ENCODE data around the gene HSPG2.

The HSPG2 gene

GRCh38 chr1:21818656-21819055, 118.5 kb downstream of the HSPG2 start:
- no peak overlapping the region for H3K27ac ChIP-seq (ENCODE audit: low read depth in 2 of 2, low read length in 2 of 2)
- no peak overlapping the region for H3K9ac ChIP-seq (ENCODE audit: low read depth in 1 of 2, low read length in 2 of 2)
- H3K4me1 ChIP-seq (ENCODE audit: control insufficient read depth in 2 of 2, insufficient read depth in 2 of 2, low read length in 2 of 2), result no peaks in the 10 kb centered on the region
- no peaks in the 10 kb centered on the region for H3K27me3 ChIP-seq (ENCODE audit: control insufficient read depth in 2 of 2, insufficient read depth in 2 of 2, low read length in 2 of 2)
- no peaks in the 10 kb centered on the region for H3K9me3 ChIP-seq (ENCODE audit: control insufficient read depth in 2 of 2, low read length in 2 of 2)
- no peak overlapping the region for H3K4me3 ChIP-seq (ENCODE audit: low read length in 2 of 2)
- peaks cover 0 to 3% of the 10 kb centered on the region in 2 donors for H3K36me3 ChIP-seq (ENCODE audit: control insufficient read depth in 2 of 2, insufficient read depth in 2 of 2, low read length in 2 of 2)

- peaks cover 0 to 3% of the 10 kb centered on the region in 2 donors for H3K36me3 ChIP-seq (ENCODE audit: control insufficient read depth in 2 of 2, insufficient read depth in 2 of 2, low read length in 2 of 2)
- no peak overlapping the region for H3K27ac ChIP-seq (ENCODE audit: low read depth in 2 of 2, low read length in 2 of 2)
- peaks cover 0 to 2% of the 10 kb centered on the region in 2 donors for H3K27me3 ChIP-seq (ENCODE audit: control insufficient read depth in 2 of 2, insufficient read depth in 2 of 2, low read length in 2 of 2)
- no peak overlapping the region for H3K9ac ChIP-seq (ENCODE audit: low read depth in 1 of 2, low read length in 2 of 2)
- H3K4me1 ChIP-seq (ENCODE audit: control insufficient read depth in 2 of 2, insufficient read depth in 2 of 2, low read length in 2 of 2), result no peaks in the 10 kb centered on the region
- no peak overlapping the region for H3K4me3 ChIP-seq (ENCODE audit: low read length in 2 of 2)
- H3K9me3 ChIP-seq (ENCODE audit: control insufficient read depth in 2 of 2, low read length in 2 of 2), result no peaks in the 10 kb centered on the region
Measured at GRCh38 chr1:21816602-21817302, 120.4 kb downstream of the HSPG2 start.

- Histone ChIP-seq H3K4me1 (ENCODE audit: control insufficient read depth in 2 of 2, insufficient read depth in 2 of 2, low read length in 2 of 2) (no peaks in the 10 kb centered on the region), H3K27ac (ENCODE audit: low read depth in 2 of 2, low read length in 2 of 2) (no peak overlapping the region), H3K27me3 (ENCODE audit: control insufficient read depth in 2 of 2, insufficient read depth in 2 of 2, low read length in 2 of 2) (peaks cover 0 to 2% of the 10 kb centered on the region in 2 donors), H3K36me3 (ENCODE audit: control insufficient read depth in 2 of 2, insufficient read depth in 2 of 2, low read length in 2 of 2) (no peaks in the 10 kb centered on the region), H3K9me3 (ENCODE audit: control insufficient read depth in 2 of 2, low read length in 2 of 2) (no peaks in the 10 kb centered on the region), H3K4me3 (ENCODE audit: low read length in 2 of 2) (no peak overlapping the region), H3K9ac (ENCODE audit: low read depth in 1 of 2, low read length in 2 of 2) (no peak overlapping the region)
Measured at GRCh38 chr1:21815724-21816321, 121.3 kb downstream of the HSPG2 start.

- H3K4me1 ChIP-seq (ENCODE audit: control insufficient read depth in 2 of 2, insufficient read depth in 2 of 2, low read length in 2 of 2), result no peaks in the 10 kb centered on the region
- no peaks in the 10 kb centered on the region for H3K9me3 ChIP-seq (ENCODE audit: control insufficient read depth in 2 of 2, low read length in 2 of 2)
- H3K27ac ChIP-seq (ENCODE audit: low read depth in 2 of 2, low read length in 2 of 2), result no peak overlapping the region
- H3K4me3 ChIP-seq (ENCODE audit: low read length in 2 of 2), result peak overlapping the region in 1 of 2 donors; percentile 50
- no peak overlapping the region for H3K9ac ChIP-seq (ENCODE audit: low read depth in 1 of 2, low read length in 2 of 2)
- peaks cover 0 to 2% of the 10 kb centered on the region in 2 donors for H3K27me3 ChIP-seq (ENCODE audit: control insufficient read depth in 2 of 2, insufficient read depth in 2 of 2, low read length in 2 of 2)
- no peaks in the 10 kb centered on the region for H3K36me3 ChIP-seq (ENCODE audit: control insufficient read depth in 2 of 2, insufficient read depth in 2 of 2, low read length in 2 of 2)
Measured at GRCh38 chr1:21814981-21815582, 122.0 kb downstream of the HSPG2 start.

DNA sequence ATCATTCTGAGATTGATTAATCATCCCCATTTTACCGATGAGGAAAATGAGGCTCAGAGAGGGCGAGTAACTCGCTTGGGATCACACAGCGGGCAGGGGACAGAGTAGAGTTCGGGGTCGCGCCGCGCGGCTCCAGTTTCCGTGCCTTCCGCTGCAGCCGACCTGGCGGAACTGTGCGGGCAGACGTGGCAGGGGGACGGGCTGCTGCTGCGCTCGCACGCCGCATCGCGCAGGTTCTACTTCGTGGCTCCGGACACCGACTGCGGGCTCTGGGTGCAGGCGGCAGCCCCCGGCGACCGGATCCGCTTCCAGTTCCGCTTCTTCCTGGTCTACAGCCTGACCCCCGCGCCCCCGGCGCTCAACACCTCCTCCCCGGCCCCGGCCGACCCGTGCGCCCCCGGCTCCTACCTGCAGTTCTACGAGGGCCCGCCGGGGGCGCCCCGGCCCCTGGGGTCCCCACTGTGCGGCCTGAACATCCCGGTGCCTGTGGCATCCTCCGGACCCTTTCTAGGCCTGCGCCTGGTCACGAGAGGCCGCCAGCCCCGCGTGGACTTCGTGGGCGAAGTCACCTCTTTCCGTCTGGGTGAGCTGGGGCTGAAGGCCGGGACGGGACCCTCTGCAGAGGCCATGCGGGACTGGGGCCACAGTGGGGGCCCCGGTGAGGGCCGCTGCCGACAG, 122.7 kb downstream of the HSPG2 start:
- Histone ChIP-seq H3K4me1 (ENCODE audit: control insufficient read depth in 2 of 2, insufficient read depth in 2 of 2, low read length in 2 of 2) (no peaks in the 10 kb centered on the region), H3K27ac (ENCODE audit: low read depth in 2 of 2, low read length in 2 of 2) (no peak overlapping the region), H3K9ac (ENCODE audit: low read depth in 1 of 2, low read length in 2 of 2) (peak overlapping the region in 1 of 2 donors; percentile 38), H3K36me3 (ENCODE audit: control insufficient read depth in 2 of 2, insufficient read depth in 2 of 2, low read length in 2 of 2) (no peaks in the 10 kb centered on the region), H3K27me3 (ENCODE audit: control insufficient read depth in 2 of 2, insufficient read depth in 2 of 2, low read length in 2 of 2) (peaks cover 0 to 2% of the 10 kb centered on the region in 2 donors), H3K4me3 (ENCODE audit: low read length in 2 of 2) (peak overlapping the region; percentile 46 to 50), H3K9me3 (ENCODE audit: control insufficient read depth in 2 of 2, low read length in 2 of 2) (no peaks in the 10 kb centered on the region)

GRCh38 chr1:21813542-21813941, 123.6 kb downstream of the HSPG2 start:
- Histone ChIP-seq H3K27ac (ENCODE audit: low read depth in 2 of 2, low read length in 2 of 2) (no peak overlapping the region), H3K4me1 (ENCODE audit: control insufficient read depth in 2 of 2, insufficient read depth in 2 of 2, low read length in 2 of 2) (no peaks in the 10 kb centered on the region), H3K9me3 (ENCODE audit: control insufficient read depth in 2 of 2, low read length in 2 of 2) (no peaks in the 10 kb centered on the region), H3K9ac (ENCODE audit: low read depth in 1 of 2, low read length in 2 of 2) (no peak overlapping the region), H3K36me3 (ENCODE audit: control insufficient read depth in 2 of 2, insufficient read depth in 2 of 2, low read length in 2 of 2) (no peaks in the 10 kb centered on the region), H3K27me3 (ENCODE audit: control insufficient read depth in 2 of 2, insufficient read depth in 2 of 2, low read length in 2 of 2) (peaks cover 0 to 2% of the 10 kb centered on the region in 2 donors), H3K4me3 (ENCODE audit: low read length in 2 of 2) (no peak overlapping the region)

DNA sequence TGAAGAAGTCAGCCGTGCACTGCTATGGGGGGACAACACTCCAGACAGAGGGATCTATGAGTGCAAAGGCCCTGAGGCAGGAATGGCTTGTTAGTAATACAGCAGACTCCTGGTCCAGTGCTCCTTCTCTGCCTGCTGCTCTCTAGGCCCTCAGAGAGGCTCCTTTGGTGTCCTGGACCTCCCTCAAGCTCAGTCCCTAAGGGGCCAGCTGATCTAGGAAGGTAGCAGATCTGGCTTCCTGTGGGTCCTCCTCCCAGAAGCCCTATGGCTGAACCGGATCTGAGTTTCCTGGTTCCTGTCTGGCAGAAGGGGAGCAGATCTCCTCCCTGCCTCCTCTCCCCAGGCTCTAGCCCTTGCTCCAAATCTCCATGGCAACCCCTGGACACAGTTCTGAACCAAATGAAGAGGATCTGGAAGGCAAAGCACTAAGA, 125.2 kb downstream of the HSPG2 start, which contains the start of gene LDLRAD2:
TSS of gene LDLRAD2 (plus strand) at position 391 of the 431 bp plus-strand sequence. CDS start 187 bp downstream, outside the sequence.
- Histone ChIP-seq H3K9me3 (ENCODE audit: control insufficient read depth in 2 of 2, low read length in 2 of 2) (no peaks in the 10 kb centered on the region), H3K4me3 (ENCODE audit: low read length in 2 of 2) (no peak within 1 kb of the TSS), H3K4me1 (ENCODE audit: control insufficient read depth in 2 of 2, insufficient read depth in 2 of 2, low read length in 2 of 2) (no peaks in the 10 kb centered on the region), H3K27me3 (ENCODE audit: control insufficient read depth in 2 of 2, insufficient read depth in 2 of 2, low read length in 2 of 2) (peaks cover 0 to 2% of the 10 kb centered on the region in 2 donors), H3K27ac (ENCODE audit: low read depth in 2 of 2, low read length in 2 of 2) (no peak within 1 kb of the TSS), H3K9ac (ENCODE audit: low read depth in 1 of 2, low read length in 2 of 2) (no peak within 1 kb of the TSS), H3K36me3 (ENCODE audit: control insufficient read depth in 2 of 2, insufficient read depth in 2 of 2, low read length in 2 of 2) (no peaks in the 10 kb centered on the region)

- H3K9me3 ChIP-seq (ENCODE audit: control insufficient read depth in 2 of 2, low read length in 2 of 2), result no peaks in the 10 kb centered on the region
- H3K4me3 ChIP-seq (ENCODE audit: low read length in 2 of 2), result no peak overlapping the region
- no peak overlapping the region for H3K27ac ChIP-seq (ENCODE audit: low read depth in 2 of 2, low read length in 2 of 2)
- H3K9ac ChIP-seq (ENCODE audit: low read depth in 1 of 2, low read length in 2 of 2), result no peak overlapping the region
- H3K4me1 ChIP-seq (ENCODE audit: control insufficient read depth in 2 of 2, insufficient read depth in 2 of 2, low read length in 2 of 2), result no peaks in the 10 kb centered on the region
- H3K27me3 ChIP-seq (ENCODE audit: control insufficient read depth in 2 of 2, insufficient read depth in 2 of 2, low read length in 2 of 2), result no peaks in the 10 kb centered on the region
- no peaks in the 10 kb centered on the region for H3K36me3 ChIP-seq (ENCODE audit: control insufficient read depth in 2 of 2, insufficient read depth in 2 of 2, low read length in 2 of 2)
Measured at GRCh38 chr1:21804536-21804935, 132.6 kb downstream of the HSPG2 start.

GRCh38 chr1:21801100-21801499, 136.0 kb downstream of the HSPG2 start:
- H3K9me3 ChIP-seq (ENCODE audit: control insufficient read depth in 2 of 2, low read length in 2 of 2), result no peaks in the 10 kb centered on the region
- no peaks in the 10 kb centered on the region for H3K4me1 ChIP-seq (ENCODE audit: control insufficient read depth in 2 of 2, insufficient read depth in 2 of 2, low read length in 2 of 2)
- no peak overlapping the region for H3K4me3 ChIP-seq (ENCODE audit: low read length in 2 of 2)
- no peaks in the 10 kb centered on the region for H3K36me3 ChIP-seq (ENCODE audit: control insufficient read depth in 2 of 2, insufficient read depth in 2 of 2, low read length in 2 of 2)
- H3K9ac ChIP-seq (ENCODE audit: low read depth in 1 of 2, low read length in 2 of 2), result no peak overlapping the region
- H3K27me3 ChIP-seq (ENCODE audit: control insufficient read depth in 2 of 2, insufficient read depth in 2 of 2, low read length in 2 of 2), result no peaks in the 10 kb centered on the region
- H3K27ac ChIP-seq (ENCODE audit: low read depth in 2 of 2, low read length in 2 of 2), result no peak overlapping the region

GRCh38 chr1:21799730-21800129, 137.4 kb downstream of the HSPG2 start:
- H3K4me1 ChIP-seq (ENCODE audit: control insufficient read depth in 2 of 2, insufficient read depth in 2 of 2, low read length in 2 of 2), result no peaks in the 10 kb centered on the region
- peaks cover 0 to 5% of the 10 kb centered on the region in 2 donors for H3K9me3 ChIP-seq (ENCODE audit: control insufficient read depth in 2 of 2, low read length in 2 of 2)
- H3K4me3 ChIP-seq (ENCODE audit: low read length in 2 of 2), result no peak overlapping the region
- H3K9ac ChIP-seq (ENCODE audit: low read depth in 1 of 2, low read length in 2 of 2), result no peak overlapping the region
- no peak overlapping the region for H3K27ac ChIP-seq (ENCODE audit: low read depth in 2 of 2, low read length in 2 of 2)
- no peaks in the 10 kb centered on the region for H3K36me3 ChIP-seq (ENCODE audit: control insufficient read depth in 2 of 2, insufficient read depth in 2 of 2, low read length in 2 of 2)
- no peaks in the 10 kb centered on the region for H3K27me3 ChIP-seq (ENCODE audit: control insufficient read depth in 2 of 2, insufficient read depth in 2 of 2, low read length in 2 of 2)

Measured in mucosa of rectum (tissue), 2 donors.